ENCODE results near the gene FILIP1.

The FILIP1 gene

GRCh38 chr6:75494290-75494689 is 690 bp upstream of the FILIP1 start:
- DNase-seq: no peak

- DNase-seq: no peak
These were observed 1.0 kb downstream of the FILIP1 start for GRCh38 chr6:75492386-75493153.

GRCh38 chr6:75491291-75491690 is 2.3 kb downstream of the FILIP1 start:
- no peak for DNase-seq

DNA sequence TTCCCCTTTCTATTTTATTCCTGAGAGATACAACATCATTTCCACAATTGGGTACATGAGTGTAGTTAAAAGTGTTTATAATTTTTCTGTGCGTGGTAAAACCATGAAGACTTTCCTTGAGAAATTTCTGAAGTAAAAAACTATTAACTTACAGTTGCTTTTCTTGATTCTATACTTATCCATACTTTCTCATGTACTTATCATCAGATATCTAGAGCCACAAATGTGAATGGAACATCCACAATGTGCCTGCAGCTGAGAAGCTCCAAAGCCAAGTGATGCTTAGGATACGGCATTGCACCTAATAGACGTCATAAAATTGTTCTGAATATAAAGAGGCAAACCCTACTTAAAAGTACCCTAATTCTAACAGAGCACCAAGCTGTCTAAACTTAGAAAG is 2.9 kb downstream of the FILIP1 start:
- no peak for DNase-seq

DNA sequence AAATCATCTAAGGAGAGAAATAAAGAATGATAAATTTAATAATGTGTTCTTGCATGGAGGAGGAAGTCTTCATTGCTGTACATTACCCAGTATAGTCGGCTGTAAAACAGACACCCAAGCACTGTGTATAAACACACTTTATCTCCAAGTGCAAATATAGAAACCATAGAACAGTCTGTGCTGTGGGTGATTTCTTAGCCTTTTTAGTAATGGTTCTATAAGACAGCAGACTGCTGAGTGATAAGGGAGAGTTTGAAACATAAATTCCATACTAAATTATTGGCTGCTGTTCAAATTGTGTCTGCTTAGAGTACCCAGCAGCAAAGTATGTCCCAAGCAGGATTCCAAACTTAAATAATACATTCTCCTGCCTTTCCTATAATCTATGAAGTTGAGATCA is 4.6 kb downstream of the FILIP1 start:
- DNase-seq: no peak

- no peak for DNase-seq
These were observed 5.6 kb downstream of the FILIP1 start for GRCh38 chr6:75488033-75488432.

- no peak for DNase-seq
These were observed 6.6 kb downstream of the FILIP1 start for GRCh38 chr6:75486850-75487518.

DNA sequence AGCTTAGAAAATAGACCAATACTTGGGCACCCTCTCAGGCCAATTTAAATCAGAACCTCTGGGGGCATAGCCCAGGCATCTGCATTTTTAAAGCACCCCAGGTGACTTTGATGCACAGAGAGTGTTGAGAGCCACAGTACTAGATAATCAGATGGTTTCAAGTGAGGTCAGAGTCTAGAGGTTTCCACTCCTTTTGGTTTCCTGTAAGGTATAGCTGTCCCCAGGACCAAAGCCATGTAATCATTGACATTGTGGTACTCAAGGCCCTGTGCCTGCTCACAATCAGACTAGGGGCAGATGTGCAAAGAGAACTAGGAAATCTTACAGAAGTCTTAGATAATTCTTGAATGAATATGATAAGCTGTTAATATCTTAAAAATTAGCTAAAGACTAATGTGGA is 9.1 kb downstream of the FILIP1 start:
- DNase-seq: no peak

DNA sequence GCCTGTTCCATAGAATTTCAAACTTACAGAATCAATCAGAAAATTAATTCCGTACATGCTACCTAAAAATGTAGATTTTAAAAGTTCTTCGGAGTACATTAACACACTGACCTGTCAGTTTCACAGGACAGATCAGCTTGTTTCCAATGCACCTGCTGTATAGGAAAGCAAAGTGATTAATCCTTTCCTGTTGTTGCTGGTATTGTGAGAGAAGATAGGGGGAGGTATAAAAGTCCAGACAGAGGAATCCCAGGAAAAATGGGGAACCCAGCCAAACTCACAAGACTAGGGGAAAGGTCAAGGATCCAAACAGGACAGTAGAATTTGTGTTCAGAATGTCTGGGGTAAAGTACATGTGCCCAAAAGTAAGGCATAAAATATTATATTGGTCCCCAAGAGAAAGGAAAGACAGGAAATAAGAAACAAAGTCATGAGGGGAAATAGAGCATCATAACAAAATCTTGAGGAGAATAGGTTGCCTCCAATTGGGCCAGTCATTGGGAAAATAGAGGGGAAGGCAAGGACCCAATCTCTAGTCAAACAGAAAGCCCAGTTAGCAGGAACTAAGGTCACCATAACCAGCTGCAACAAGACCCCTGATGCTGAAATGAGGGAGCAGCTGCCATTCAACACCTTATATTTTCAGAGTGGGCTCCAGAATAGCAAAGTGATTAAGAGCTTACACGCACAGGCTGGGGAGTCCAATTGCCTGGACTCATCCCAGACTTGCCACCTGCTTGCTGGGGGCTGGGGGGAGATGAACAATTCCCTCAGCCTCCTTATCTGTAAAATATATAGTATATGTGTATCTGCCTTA is 10.3 kb downstream of the FILIP1 start:
- no peak for DNase-seq

GRCh38 chr6:75481936-75482593 is 11.5 kb downstream of the FILIP1 start:
- no peak for DNase-seq

DNA sequence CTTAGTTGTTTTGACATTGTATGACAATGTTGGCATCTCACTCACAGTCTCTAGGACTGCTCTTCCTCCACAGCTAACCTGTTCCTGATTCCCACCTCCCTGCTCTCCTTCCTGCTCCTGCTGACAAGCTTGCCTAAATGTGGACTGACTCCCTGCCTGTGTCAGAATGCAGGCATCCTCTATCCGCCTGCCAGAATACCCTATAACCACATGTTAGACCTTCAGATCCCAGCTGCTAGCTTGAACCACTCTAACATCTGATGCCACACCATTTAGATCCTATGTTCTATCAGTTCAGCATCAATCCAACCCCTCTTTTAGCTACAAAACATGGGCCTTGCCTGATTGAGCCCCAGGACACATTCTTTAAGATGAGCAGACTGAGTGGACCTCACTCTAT is 12.2 kb downstream of the FILIP1 start:
- DNase-seq: no peak

- no peak for DNase-seq
These were observed 13.2 kb downstream of the FILIP1 start for GRCh38 chr6:75480425-75480824.

- no peak for DNase-seq
These were observed 13.9 kb downstream of the FILIP1 start for GRCh38 chr6:75479712-75480111.

GRCh38 chr6:75478929-75479328 is 14.7 kb downstream of the FILIP1 start:
- no peak for DNase-seq

DNA sequence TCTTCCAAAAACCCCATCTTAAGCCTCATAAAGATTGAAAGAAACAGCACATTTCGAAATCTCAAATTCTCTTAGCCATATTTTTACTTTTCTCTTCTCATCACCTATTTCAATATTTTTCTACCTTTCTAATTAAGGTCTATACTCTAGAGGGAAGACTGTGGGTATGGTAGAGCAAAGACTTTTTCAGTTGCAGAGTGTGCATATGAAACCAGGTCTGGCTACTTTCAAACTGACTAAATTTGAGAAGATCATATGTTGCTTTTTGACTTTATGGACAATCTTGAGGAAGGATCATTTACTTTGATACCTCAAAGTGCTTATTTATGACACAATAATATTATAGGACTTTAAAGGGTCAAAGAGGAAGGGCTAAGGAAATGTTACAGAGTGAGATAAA is 20.7 kb downstream of the FILIP1 start:
- no peak for DNase-seq

DNA sequence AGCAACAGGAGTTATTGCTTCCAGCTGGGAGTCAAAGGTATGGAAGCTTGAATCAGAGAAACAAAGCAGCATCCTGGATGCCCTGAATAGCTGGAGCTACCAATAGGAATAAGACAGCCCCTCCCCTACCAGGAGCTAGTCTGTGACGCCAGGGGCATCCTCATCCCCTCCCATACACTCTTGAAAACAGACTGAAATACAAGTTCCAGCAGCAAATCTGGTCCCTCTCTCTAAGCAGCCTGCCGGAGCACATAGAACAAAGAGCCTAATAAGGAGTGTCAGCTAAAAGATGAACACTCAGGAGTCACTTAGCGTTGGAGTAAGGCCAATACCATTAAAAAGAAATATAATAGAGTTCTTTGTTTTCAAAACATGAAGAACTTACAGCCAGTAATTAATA is 25.6 kb downstream of the FILIP1 start:
- DNase-seq: no peak

GRCh38 chr6:75467284-75467683 is 26.3 kb downstream of the FILIP1 start:
- no peak for DNase-seq

- no peak for DNase-seq
These were observed 27.0 kb downstream of the FILIP1 start for GRCh38 chr6:75466636-75467035.

DNA sequence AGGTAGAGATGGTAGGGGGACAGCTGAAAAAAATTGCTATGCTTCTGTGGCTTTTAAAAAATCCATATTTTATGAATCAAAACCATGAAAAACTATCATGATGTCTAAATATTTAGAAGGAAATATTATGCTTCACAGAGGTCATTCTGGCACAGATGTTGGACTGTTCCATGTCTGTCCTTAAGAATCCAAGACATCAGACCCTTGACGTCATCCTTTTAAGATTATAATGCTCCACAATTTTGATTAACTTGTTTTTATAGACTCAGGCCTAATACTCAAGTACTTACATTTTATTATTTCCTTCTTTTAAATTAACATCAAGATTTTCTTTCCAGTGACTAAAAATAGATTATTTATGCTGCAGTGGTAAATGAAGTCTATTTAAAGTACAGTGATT is 29.7 kb downstream of the FILIP1 start:
- no peak for DNase-seq

DNA sequence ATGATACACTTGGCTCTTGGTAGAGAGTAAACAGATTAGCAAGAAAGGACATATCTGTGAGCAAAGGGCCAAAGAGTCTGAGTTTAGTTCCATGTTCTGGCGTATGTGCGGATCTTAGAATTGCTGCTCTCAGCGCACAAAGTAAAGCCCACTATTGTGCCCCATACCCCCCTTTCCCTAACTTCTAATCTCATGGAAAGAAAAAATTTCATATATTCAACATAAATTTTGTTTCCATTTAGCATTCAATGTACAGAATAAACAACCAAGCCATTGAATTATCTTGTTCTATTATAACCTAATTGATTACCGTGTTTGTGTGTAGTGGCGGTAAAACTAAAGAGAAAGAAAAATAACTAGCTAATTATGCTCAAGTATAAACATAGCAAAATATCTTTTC is 30.5 kb downstream of the FILIP1 start:
- no peak for DNase-seq

GRCh38 chr6:75460681-75461080 is 32.9 kb downstream of the FILIP1 start:
- DNase-seq: no peak

- DNase-seq: no peak
These were observed 34.7 kb downstream of the FILIP1 start for GRCh38 chr6:75458895-75459294.

DNA sequence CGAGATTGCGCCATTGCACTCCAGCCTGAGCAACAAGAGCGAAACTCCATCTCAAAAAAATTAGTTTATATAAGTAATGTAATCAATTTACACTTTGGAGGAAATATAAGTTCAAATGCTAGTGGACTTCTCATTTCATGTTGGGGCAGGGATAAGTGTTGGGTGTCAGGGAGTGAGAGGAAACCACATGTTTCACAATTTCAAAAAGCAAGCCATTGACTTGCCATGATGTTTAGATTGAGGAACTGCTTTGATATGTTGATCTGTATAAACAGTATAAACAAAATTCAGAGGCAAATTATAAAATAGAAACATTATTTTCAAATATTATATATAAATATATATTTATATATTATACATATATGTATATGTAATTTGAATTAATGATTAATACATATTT is 42.7 kb downstream of the FILIP1 start:
- DNase-seq: no peak

All from NCI-H2029 treated with DMSO at 0.1 percent for 48 hours (cell line).